ENCODE results near the gene MYLK4.

Gene MYLK4

GRCh38 chr6:2730353-2731107 lies 20.2 kb downstream of the MYLK4 start:
- DNase-seq (ENCODE audit: low read depth) = no peak
- no peak for TF ChIP-seq CTCF (IDR thresholded peaks at IDR 0.05; ENCODE audit: insufficient read depth, low read depth, low read length, missing control alignments)
- no peak overlapping the region for H3K4me3 ChIP-seq (ENCODE audit: low read depth, low read length)

GRCh38 chr6:2729921-2730320 lies 20.8 kb downstream of the MYLK4 start:
- no peak for DNase-seq (ENCODE audit: low read depth)
- TF ChIP-seq CTCF (IDR thresholded peaks at IDR 0.05; ENCODE audit: insufficient read depth, low read depth, low read length, missing control alignments) = no peak
- H3K4me3 ChIP-seq (ENCODE audit: low read depth, low read length) = no peak overlapping the region

GRCh38 chr6:2725999-2726567 lies 24.6 kb downstream of the MYLK4 start:
- H3K4me3 ChIP-seq (ENCODE audit: low read depth, low read length) = no peak overlapping the region
- DNase-seq (ENCODE audit: low read depth) = peak; percentile 62
- no peak for TF ChIP-seq CTCF (IDR thresholded peaks at IDR 0.05; ENCODE audit: insufficient read depth, low read depth, low read length, missing control alignments)

- H3K4me3 ChIP-seq (ENCODE audit: low read depth, low read length) = no peak overlapping the region
- no peak for DNase-seq (ENCODE audit: low read depth)
- no peak for TF ChIP-seq CTCF (IDR thresholded peaks at IDR 0.05; ENCODE audit: insufficient read depth, low read depth, low read length, missing control alignments)
Measured at GRCh38 chr6:2725364-2725988, 25.2 kb downstream of the MYLK4 start.

- DNase-seq (ENCODE audit: low read depth) = no peak
- H3K4me3 ChIP-seq (ENCODE audit: low read depth, low read length) = no peak overlapping the region
- TF ChIP-seq CTCF (IDR thresholded peaks at IDR 0.05; ENCODE audit: insufficient read depth, low read depth, low read length, missing control alignments) = no peak
Measured at GRCh38 chr6:2721219-2721618, 29.5 kb downstream of the MYLK4 start.

GRCh38 chr6:2719093-2719455 lies 31.6 kb downstream of the MYLK4 start:
- no peak for TF ChIP-seq CTCF (IDR thresholded peaks at IDR 0.05; ENCODE audit: insufficient read depth, low read depth, low read length, missing control alignments)
- H3K4me3 ChIP-seq (ENCODE audit: low read depth, low read length) = no peak overlapping the region
- no peak for DNase-seq (ENCODE audit: low read depth)
